HG03039 (cell line): ENCODE measurements around the gene CEP57.
"Not testable (repeated sequence)": the region's sequence is repeated elsewhere in the genome, so short reads cannot be mapped to it uniquely, and the experiment has no call there.

ENCODE experiments used
- ATAC-seq: cut with Tn5 transposase; IDR thresholded peaks from one replicate; pipeline ENCODE4 v1.9.1; 2021; ENCODE audit warnings: mild to moderate bottlenecking, moderate library complexity; ENCODE audit not compliant: unreplicated experiment

Gene CEP57

GRCh38 chr11:95795627-95796295 is 5.5 kb downstream of the CEP57 start:
- no peak for ATAC-seq

- no peak for ATAC-seq
These were observed 6.2 kb downstream of the CEP57 start for GRCh38 chr11:95796501-95796900.

GRCh38 chr11:95799546-95799945 is 9.2 kb downstream of the CEP57 start:
- no peak for ATAC-seq

GRCh38 chr11:95800438-95800837 is 10.1 kb downstream of the CEP57 start:
- no peak for ATAC-seq

GRCh38 chr11:95802806-95803205 is 12.5 kb downstream of the CEP57 start:
- ATAC-seq, result no peak

GRCh38 chr11:95803973-95804372 is 13.7 kb downstream of the CEP57 start:
- no peak for ATAC-seq

GRCh38 chr11:95805869-95806268 is 15.6 kb downstream of the CEP57 start:
- no peak for ATAC-seq

GRCh38 chr11:95806464-95806863 is 16.2 kb downstream of the CEP57 start:
- not testable (repeated sequence) for ATAC-seq

GRCh38 chr11:95811052-95811451 is 20.8 kb downstream of the CEP57 start:
- ATAC-seq, result not testable (repeated sequence)

- ATAC-seq, result no peak
These were observed 25.7 kb downstream of the CEP57 start for GRCh38 chr11:95816037-95816436.

GRCh38 chr11:95821640-95822039 is 31.3 kb downstream of the CEP57 start:
- ATAC-seq, result no peak

- ATAC-seq, result no peak
These were observed 37.4 kb downstream of the CEP57 start for GRCh38 chr11:95827696-95828095.

GRCh38 chr11:95829580-95830259 is 39.4 kb downstream of the CEP57 start:
- no peak for ATAC-seq

- ATAC-seq, result no peak
These were observed 41.0 kb downstream of the CEP57 start for GRCh38 chr11:95831198-95831883.

- ATAC-seq, result no peak
These were observed 42.5 kb downstream of the CEP57 start for GRCh38 chr11:95832763-95833162.

GRCh38 chr11:95833378-95833777 is 43.1 kb downstream of the CEP57 start:
- ATAC-seq, result no peak

GRCh38 chr11:95835351-95835750 is 45.1 kb downstream of the CEP57 start:
- ATAC-seq, result no peak

- peak; percentile 94 for ATAC-seq
These were observed 45.6 kb downstream of the CEP57 start for GRCh38 chr11:95835768-95836488.

GRCh38 chr11:95845167-95845566 is 54.9 kb downstream of the CEP57 start:
- no peak for ATAC-seq

GRCh38 chr11:95849087-95849825 is 59.0 kb downstream of the CEP57 start:
- ATAC-seq, result no peak

GRCh38 chr11:95850137-95850536 is 59.8 kb downstream of the CEP57 start:
- ATAC-seq, result no peak
